ENCODE results near the gene CUL4A. TPM values are rescaled to one million over a fixed set of nuclear protein-coding genes. Genes with fewer than 3 reads are reported as not detected.

Gene CUL4A
- total and polyA plus RNA-seq, 9 of the 15 experiments (the other 6 are each of a cell fraction or from before 2014, with no cell fraction given), result 21.1 to 92.0 (median 63.2) TPM

- TF ChIP-seq, protein P1, sequence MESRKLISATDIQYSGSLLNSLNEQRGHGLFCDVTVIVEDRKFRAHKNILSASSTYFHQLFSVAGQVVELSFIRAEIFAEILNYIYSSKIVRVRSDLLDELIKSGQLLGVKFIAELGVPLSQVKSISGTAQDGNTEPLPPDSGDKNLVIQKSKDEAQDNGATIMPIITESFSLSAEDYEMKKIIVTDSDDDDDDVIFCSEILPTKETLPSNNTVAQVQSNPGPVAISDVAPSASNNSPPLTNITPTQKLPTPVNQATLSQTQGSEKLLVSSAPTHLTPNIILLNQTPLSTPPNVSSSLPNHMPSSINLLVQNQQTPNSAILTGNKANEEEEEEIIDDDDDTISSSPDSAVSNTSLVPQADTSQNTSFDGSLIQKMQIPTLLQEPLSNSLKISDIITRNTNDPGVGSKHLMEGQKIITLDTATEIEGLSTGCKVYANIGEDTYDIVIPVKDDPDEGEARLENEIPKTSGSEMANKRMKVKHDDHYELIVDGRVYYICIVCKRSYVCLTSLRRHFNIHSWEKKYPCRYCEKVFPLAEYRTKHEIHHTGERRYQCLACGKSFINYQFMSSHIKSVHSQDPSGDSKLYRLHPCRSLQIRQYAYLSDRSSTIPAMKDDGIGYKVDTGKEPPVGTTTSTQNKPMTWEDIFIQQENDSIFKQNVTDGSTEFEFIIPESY (CRISPR knock-in tag; IDR thresholded peaks at IDR 0.05), result peak; percentile 95
- TF ChIP-seq CBX5 (IDR thresholded peaks at IDR 0.05; ENCODE audit: borderline replicate concordance, low read depth) (no peak; the same call in 1 of the 2 replicates), SOX6 (IDR thresholded peaks at IDR 0.05) (peak; percentile 79), ZNF766 (CRISPR knock-in tag; conservative IDR thresholded peaks at IDR 0.05) (no peak; the same call in 1 of the 2 replicates), MTA2 (IDR thresholded peaks at IDR 0.05; ENCODE audit: low read depth) (peak; percentile 12; the same call in 1 of the 2 replicates), BMI1 (IDR thresholded peaks at IDR 0.05; ENCODE audit: low read length) (no peak), GTF2F1 (IDR thresholded peaks at IDR 0.05; ENCODE audit: low read depth, low read length) (no peak), MCM2 (IDR thresholded peaks at IDR 0.05; ENCODE audit: low read depth) (no peak), ZNF511 (CRISPR knock-in tag; IDR thresholded peaks at IDR 0.05) (peak; percentile 94), ZNF699 (CRISPR knock-in tag; IDR thresholded peaks at IDR 0.05; ENCODE audit: insufficient replicate concordance) (no peak), ERF (CRISPR knock-in tag; IDR thresholded peaks at IDR 0.05) (no peak), ZFX (CRISPR knock-in tag; IDR thresholded peaks at IDR 0.05) (peak; percentile 94), OTX1 (CRISPR knock-in tag; IDR thresholded peaks at IDR 0.05) (peak; percentile 87), ZNF830 (CRISPR knock-in tag; IDR thresholded peaks at IDR 0.05) (no peak), FOXJ2 (tag; IDR thresholded peaks at IDR 0.05) (peak; percentile 80)
- TF ChIP-seq, protein P2, sequence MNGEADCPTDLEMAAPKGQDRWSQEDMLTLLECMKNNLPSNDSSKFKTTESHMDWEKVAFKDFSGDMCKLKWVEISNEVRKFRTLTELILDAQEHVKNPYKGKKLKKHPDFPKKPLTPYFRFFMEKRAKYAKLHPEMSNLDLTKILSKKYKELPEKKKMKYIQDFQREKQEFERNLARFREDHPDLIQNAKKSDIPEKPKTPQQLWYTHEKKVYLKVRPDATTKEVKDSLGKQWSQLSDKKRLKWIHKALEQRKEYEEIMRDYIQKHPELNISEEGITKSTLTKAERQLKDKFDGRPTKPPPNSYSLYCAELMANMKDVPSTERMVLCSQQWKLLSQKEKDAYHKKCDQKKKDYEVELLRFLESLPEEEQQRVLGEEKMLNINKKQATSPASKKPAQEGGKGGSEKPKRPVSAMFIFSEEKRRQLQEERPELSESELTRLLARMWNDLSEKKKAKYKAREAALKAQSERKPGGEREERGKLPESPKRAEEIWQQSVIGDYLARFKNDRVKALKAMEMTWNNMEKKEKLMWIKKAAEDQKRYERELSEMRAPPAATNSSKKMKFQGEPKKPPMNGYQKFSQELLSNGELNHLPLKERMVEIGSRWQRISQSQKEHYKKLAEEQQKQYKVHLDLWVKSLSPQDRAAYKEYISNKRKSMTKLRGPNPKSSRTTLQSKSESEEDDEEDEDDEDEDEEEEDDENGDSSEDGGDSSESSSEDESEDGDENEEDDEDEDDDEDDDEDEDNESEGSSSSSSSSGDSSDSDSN (IDR thresholded peaks at IDR 0.05; ENCODE audit: borderline replicate concordance in 1 of 2, low read depth in 2 of 2, low read length in 2 of 2), result 0 out of 4 replicates have a peak, but pooled peaks of 1 of the 2 experiments have one; percentile 26
- TF ChIP-seq, protein P3, sequence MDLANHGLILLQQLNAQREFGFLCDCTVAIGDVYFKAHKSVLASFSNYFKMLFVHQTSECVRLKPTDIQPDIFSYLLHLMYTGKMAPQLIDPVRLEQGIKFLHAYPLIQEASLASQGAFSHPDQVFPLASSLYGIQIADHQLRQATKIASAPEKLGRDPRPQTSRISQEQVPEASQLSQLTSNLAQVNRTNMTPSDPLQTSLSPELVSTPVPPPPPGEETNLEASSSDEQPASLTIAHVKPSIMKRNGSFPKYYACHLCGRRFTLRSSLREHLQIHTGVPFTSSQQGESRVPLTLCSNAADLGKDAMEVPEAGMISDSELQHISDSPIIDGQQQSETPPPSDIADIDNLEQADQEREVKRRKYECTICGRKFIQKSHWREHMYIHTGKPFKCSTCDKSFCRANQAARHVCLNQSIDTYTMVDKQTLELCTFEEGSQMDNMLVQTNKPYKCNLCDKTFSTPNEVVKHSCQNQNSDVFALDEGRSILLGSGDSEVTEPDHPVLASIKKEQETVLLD (IDR thresholded peaks at IDR 0.05), result 0 out of 2 replicates have a peak, but pooled peaks have one; percentile 58
- TF ChIP-seq, protein P4, sequence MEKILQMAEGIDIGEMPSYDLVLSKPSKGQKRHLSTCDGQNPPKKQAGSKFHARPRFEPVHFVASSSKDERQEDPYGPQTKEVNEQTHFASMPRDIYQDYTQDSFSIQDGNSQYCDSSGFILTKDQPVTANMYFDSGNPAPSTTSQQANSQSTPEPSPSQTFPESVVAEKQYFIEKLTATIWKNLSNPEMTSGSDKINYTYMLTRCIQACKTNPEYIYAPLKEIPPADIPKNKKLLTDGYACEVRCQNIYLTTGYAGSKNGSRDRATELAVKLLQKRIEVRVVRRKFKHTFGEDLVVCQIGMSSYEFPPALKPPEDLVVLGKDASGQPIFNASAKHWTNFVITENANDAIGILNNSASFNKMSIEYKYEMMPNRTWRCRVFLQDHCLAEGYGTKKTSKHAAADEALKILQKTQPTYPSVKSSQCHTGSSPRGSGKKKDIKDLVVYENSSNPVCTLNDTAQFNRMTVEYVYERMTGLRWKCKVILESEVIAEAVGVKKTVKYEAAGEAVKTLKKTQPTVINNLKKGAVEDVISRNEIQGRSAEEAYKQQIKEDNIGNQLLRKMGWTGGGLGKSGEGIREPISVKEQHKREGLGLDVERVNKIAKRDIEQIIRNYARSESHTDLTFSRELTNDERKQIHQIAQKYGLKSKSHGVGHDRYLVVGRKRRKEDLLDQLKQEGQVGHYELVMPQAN (IDR thresholded peaks at IDR 0.05; ENCODE audit: borderline replicate concordance), result peak; percentile 95
- TF ChIP-seq, protein P5, sequence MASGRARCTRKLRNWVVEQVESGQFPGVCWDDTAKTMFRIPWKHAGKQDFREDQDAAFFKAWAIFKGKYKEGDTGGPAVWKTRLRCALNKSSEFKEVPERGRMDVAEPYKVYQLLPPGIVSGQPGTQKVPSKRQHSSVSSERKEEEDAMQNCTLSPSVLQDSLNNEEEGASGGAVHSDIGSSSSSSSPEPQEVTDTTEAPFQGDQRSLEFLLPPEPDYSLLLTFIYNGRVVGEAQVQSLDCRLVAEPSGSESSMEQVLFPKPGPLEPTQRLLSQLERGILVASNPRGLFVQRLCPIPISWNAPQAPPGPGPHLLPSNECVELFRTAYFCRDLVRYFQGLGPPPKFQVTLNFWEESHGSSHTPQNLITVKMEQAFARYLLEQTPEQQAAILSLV (tag; IDR thresholded peaks at IDR 0.05), result no peak
Measured at GRCh38 chr13:113296823-113297369, 87.5 kb downstream of the CUL4A start, which contains the start of gene LAMP1 (continued).

Measured in K562 (cell line).